Left kidney (tissue), 2 donors: Measurements from ENCODE around the gene PODXL. TPM values are rescaled to one million over a fixed set of nuclear protein-coding genes. Genes with fewer than 3 reads are reported as not detected.

Source experiments
- DNase-seq: peaks from one replicate; pipeline ENCODE4 v3.0.0-alpha.2; 2013
- polyA plus RNA-seq: library from polyadenylated mRNA; unstranded; fragments of 120-200 nt; gene quantifications from one replicate; pipeline ENCODE4 v1.2.1, GENCODE V29; 2013; ENCODE audit not compliant: insufficient read length

PODXL gene
- polyA plus RNA-seq, 1 donor, result 786 TPM

DNA sequence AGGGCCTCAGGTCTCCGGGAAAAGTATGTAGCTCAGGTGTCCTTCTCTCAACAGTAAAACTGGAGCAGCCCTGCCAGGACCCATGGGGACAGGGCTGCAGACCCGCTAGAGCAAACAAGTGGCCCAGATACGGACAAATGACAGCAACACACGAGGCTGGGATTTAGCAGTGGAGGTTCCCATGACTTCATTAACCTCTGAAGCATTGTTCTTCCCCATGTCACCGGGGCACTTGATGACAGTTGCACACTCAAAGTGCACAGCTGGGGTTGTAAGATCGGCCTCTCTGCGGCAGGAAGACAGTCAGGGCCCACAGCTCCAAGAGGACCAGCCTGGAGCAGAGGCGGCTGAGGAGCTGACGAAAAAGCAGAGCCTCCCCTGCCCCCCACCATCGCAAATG is 12.5 kb upstream of the PODXL start:
- no peak for DNase-seq

DNA sequence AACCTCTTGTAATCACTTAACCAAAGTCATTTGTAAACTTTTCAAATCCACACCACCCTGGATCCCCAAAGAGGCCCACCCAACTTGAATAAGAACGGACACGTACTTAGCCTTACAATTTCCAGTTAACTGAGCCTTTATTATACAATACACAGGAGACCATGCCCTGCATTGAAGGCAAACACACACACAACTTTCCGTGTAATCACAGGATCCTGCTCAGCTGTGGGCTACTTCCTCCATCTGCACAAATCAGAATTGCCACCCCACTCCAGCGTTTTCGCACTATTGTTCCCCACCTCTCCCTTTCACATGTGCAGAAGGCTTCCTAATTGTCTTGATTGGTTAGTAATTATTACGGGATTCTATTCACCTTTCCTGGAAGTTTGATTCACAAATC is 12.1 kb upstream of the PODXL start:
- no peak for DNase-seq

DNA sequence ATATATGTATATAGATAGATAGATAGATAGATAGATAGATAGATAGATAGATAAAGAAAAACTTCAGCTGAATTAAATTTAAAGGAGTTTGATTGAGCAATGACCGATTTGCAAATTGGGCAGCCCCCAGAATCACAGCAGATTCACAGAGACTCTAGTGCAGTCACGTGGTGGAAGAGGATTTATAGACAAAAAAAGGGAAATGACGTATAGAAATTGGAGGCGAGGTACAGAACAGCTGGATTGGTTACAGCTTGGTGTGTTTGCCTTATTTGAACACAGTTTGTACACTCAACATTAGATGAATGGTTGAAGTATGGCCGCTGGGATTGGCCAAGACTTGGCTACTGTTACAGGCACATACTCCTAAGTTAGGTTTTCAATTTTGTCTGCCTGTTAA is 8.2 kb upstream of the PODXL start:
- DNase-seq, result no peak

DNA sequence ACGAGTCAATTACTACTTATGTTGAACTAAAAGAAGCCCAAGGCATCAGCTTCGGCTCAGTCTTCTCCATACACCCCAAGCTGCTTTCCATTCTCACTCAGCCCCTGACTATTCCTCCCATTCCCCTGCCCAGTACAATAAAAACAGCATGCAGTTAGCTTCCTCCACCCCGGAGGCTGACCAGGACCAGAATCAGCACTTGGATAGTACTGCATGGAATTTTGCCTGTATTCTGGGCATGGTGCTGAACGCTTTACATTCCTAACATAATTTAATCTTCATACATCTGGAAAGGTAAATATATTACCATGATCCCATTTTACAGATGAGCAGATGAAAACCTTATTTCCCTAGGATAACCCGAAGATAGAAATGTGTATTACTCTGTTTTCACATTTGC is 7.5 kb upstream of the PODXL start:
- no peak for DNase-seq

DNA sequence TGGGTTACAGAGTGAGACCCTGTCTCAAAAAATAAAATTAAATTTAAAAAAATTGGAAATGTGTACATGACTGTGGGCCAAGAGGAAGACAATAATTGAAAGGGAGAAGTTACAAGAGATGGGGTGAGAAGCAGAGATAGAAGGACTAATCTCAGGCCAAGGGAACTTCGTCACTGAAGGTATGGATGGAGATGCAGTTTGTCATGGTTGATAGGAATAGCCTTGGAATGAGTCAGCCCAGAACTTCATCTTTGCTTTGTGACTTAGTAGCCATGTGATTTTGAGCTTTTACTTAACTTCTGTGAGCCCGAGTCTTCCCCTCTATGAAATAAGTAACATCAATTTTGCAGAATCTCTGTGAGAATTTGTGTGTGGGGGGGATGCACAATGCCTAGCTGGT is 6.5 kb upstream of the PODXL start:
- no peak for DNase-seq

DNA sequence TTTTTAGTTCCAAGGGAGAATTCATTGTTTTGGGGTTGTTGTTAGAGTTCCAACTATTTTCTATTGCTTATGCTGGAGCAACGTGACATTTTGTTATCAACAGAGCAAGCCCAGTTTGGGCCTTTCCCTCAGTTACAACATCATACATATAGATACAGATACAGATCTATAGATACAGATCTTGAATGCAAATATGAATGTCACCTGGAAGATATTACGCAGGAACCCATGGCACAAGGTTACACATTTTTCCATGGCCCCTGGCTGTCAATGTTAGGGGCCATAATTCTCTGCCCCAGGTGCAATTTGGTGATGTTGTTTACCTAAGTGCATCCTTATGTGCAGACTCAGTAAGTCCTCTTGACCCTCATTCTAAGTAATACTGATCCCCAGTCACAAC is 3.6 kb upstream of the PODXL start:
- DNase-seq, result no peak

DNA sequence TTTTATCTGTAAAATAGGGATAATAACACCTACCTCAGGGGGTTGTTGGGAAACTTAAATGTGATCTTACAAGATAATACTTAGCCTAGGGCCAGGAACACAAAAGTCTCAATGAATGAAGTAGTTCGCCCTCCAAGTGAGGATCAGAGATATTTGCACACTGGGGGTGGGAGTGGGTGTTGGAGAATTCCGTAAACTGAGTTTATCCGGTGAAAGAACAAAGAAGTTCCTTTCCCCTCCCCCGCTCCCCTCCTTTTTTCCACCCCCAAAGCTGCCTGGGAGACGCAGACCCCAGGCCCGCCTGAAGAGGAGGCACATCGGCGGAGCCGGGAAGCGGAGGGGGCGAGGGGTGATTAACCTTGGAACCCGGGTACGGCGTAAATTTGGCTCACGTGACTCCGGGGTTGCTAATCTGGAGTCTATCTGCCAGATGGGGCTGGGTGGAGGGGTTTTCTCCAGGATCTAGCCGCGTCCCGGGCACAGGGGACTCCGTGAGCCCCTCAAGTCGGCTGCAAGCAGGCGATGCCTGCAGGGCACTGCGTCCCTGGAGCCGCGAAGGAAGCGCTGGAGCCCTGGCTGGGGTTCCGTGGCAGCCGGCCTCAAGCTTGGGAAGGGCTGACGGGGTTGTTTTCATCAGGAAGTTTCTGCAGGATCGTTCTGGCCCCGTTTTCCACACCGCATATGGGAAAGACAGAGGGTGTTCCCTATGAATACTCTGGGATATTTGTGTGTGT is 1.4 kb upstream of the PODXL start:
- DNase-seq, result no peak

DNA sequence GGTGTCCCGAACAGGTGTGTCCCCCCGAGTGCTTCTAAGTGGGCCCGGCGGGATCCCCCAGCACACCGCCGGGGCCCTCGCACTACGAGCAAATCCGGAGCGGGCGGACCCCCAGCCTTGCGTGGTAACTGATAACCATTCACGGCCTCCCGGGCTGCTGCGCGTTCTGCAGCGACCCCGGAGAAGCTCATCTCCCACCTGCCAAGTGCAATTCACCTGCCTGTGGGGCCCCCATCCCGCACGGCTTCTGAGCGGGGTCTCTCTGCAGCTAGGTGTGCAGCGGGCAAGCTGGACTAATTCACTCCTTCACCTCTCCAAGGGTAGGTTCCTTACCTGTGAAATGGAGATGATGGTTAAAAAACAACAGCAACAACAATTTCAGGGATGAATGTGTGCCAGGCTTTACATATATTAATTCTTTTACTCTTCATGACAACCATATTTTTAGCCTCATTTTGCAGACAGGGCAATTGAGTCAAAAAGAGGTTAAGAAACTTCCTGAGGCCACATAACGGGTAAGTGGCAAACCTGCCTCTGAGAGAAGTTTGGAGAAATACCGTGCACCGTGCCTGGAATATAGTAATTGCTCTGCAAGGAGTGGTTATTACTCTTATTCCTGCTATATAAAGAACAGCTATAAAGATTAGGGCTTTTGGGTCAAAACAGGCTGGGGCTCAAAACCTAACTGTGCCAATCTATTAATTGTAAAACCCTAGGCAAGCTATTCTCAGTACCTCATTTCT is 652 bp upstream of the PODXL start:
- no peak for DNase-seq

DNA sequence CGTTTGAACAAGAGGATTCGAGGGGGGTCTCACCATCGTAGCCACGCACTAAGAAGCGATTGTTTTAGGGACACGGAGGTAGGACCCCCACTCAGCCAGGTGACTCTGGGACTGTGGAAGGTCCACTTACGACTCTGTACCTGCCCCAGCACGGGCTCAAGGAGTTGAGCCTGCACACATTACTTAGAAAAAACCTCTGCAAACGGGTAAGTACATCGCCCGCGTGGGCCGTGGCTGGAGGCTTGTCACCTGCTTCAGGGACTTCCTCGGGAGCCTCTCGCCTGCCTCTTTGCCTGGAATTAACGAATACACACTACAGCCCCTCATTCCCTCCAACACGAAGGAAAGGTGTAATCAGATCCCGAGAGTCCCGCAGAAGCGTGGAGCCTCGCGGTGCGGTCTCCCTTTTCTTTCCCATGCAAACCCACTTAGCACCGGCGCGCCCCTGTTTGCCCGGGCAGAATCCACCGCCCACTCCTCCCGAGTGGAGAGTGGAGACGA is 826 bp downstream of the PODXL start:
- no peak for DNase-seq

DNA sequence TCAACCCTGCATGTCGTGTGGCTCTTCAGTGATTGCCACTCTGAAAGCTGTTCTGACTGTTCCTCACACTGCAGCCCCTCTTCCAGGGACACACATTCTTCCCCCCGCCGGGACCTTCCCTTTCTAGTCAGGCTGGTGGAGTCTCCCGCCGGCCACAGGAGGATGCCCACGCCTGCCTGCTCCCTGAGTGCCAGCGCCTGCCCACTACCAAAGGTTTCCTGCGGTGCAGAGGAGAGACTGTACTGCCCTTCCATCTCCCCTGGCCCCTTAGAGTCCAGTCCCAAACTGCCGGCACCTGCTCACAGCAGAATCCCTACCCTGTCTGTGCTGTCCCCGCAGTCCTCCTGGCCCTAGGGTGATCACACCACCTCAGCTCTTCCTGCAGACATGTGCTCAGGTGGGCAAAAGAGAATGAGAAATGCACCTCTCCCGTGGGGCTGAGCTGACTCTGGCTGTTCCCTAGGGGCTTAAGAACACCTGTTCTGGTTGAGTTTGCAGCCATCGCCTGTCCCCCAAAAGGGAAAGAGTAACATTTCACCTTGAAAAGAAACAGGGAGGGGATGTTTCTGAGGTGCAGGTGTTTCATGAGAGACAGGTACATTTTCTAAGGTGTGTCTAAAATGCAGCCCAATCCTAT is 1.4 kb downstream of the PODXL start:
- DNase-seq, result no peak

DNA sequence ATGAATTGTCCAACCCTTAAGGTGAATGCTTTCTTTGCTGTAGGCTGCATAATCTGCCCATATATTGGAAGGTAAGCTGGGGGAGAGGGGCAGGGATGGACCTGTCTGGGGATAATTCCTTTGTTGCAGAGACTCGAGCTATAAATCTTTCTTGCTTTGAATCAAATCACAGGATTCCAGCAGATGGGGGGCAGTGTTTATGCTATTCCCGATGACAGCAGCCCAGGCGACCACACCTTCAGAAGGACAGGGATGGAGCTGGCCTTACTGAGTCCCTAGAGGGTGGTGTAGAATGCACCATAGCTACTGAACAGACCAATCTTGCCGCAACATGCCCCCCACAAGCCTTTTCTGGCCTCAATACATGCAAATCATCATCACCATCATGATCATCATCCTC is 2.5 kb downstream of the PODXL start:
- no peak for DNase-seq

DNA sequence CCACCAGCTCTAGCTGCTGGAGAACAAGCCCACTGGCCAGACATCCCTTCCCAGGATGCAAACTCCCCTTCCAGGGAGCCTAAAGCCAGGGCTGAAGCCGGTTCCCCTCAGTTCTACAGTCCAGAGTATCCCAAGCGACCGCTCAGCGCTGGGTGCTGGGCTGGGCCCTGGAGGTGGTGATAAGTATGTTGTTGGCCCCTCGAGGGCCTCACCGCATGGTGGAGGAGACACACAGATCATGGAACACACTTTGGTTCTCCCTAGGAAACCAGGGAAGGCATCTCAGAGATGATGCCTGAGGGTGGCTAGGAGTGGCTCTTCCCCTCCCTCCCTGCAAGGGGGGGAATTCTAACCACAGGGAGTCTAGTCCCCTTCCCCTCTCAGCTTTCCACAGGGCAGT is 4.4 kb downstream of the PODXL start:
- DNase-seq, result no peak

DNA sequence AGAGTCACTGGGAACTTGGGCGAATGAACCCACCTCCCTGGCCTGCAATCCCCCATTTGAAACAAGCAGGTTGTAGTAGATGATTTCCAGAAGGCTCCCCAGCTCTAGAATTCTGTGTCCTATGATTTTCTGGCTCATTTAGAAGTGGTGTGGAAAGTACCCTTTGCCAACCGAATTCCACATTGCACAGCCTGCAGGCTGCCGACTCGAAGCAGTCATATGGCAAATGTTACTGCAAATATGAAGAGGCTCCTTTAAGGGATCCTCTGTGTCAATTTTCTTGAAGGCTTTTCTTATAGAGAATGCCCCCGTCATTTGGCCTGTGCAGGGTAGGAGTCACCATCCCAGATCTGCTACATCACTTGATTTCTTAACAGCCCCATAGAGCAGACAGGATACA is 5.6 kb downstream of the PODXL start:
- no peak for DNase-seq

DNA sequence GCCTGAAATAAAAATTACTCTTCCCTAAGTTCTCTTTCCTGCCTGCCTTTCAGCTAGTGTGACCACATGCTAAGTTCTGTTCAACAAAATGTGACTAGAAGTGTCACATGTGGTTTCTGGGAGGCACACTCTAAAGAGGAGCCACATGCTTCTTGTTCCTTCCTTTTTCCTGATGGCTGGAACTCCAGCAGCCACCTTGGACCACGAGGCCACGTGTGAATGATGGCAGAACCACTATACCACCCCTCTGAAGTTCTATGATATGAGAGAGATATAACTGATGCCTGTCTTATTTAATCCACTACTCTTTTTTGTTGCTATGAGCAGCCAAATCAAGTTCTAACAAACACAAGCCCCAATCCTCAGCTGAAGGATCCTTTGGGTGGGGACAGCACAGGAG is 8.1 kb downstream of the PODXL start:
- DNase-seq, result no peak

DNA sequence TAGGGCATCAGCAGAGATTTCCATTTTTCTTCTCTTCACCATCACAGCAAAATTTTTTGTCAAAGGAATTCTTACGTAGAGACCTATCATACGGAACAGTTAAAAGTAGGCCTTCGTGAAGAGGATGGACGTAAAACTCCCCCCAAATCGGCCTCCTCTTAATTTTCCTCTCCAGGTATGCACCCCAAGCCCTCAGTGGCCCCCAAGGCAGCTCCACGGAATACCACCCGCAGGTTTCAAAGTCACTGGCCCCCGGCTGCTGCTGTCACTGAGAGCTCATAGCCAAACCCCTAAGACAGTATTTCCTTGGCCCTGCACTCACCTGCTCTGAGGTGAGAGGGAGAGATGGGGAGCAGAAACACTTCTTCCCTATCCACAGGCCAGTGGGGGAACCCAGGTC is 8.8 kb downstream of the PODXL start:
- no peak for DNase-seq

DNA sequence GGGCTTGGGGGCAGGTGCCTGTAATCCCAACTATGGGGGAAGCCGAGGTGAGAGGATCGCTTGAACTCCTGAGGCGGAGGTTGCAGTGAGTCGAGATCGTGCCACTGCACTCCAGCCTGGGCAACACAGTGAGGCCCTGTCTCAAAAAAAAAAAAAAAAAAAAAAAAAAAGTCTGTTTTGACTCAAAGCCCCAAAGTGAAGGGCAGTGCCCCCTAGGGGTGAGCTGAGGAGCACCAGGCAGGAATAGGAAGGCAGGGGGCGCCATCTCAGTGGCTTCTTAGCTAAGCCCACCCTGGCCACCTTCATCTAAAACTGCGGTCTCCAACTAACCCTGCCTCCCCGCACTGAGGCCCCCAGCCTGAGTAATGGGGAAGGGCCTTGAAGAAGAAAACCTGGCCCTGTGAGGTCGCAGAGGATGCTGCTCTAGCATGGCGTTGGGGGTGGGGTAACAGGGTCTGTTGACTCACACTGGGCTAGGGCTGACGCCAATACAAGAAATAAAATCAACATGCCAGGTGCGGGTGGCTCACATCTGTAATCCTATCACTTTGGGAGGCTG is 9.8 kb downstream of the PODXL start:
- no peak for DNase-seq

DNA sequence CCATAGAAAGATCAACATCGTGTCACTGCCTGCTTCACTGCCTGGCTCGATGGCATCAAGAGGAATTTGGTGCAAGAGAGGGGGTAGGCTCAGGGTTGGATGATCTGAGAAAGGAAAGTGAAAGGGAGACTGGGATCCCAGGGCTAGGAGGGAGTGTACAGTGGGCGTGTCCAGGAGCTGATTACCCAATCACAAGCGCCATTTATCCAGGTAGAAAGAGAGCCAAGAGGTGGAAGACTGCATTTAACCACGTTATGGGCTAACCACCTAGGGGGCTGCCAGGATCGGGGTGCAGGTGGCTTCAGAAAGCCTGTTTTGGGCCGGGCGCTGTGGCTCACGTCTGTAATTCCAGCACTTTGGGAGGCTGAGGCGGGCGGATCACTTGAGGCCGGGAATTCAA is 10.3 kb downstream of the PODXL start:
- DNase-seq, result no peak

DNA sequence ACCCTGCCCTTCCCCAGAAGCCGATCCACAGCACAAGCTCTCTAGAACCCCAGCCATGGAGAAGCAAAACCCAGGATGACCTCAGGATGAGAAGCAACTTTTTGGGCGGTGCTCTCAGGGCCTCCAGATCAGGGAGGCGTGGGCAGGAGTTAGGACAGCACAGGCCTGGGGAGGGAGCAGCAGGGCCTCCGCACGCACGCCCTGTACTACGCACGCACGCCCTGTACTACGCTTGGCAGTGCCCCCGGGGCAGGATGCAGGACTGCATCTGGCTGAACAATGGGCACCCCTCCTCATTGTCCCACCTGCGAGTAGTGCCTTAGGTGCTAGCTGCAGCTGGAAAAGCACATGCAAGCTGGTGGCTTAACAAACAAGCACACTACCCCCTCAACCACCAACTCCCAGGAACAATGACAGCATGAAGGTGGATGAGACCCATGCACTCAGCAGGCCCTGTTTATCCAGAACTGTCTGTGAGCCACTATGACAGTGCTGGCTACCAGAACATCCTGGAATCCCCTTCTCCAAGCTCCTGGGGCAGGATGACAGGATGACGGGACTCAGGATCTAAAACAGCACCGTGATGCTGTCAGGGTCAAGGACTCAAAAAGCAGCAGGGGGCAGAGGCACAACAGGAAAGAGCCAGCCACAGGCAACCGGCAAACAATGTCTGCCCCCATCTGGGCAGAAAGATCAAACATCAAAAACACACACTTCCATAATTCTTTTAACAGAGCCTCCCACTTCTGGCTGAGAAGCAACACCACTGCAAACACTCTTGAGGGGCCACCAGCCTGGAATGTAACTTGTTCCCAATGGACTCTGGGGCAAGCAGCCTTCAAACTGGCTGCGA is 11.8 kb downstream of the PODXL start:
- no peak for DNase-seq

DNA sequence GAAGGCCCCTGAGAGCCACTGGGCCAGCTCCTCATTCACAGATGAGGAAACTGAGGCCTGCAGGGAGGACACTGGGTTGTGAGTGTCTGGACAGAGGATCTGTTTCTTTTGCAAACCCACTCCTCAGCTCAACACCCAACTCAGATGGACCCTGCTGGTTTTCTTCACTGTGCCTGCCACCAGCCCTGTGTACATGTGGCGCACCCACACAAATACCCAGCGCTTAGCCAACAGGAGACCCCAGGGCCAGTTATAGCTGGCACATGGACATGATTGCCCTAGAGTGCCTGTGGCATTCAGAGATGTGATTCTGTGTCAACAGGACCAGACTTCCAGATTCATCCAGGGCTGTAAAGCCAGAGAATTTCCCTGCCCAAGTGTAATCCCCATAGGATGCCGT is 12.4 kb downstream of the PODXL start:
- DNase-seq, result no peak

DNA sequence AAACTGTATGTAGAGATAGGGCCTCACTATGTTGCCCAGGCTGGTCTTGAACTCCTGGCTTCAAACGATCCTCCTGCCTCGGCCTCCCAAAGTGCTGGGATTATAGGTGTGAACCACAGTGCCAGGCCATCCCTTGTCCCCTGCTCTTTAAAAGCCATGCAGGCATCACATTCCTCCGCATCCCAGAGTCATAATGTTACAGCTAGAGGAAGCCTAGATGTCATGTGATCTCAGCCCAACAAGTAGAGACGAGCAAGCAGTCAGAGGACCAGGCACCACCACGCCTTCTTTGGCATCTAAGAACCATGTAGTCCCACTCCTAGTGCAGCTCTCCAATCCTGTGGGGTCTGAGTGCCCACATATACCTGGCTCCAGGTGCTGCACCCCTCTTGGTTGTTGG is 13.1 kb downstream of the PODXL start:
- no peak for DNase-seq

DNA sequence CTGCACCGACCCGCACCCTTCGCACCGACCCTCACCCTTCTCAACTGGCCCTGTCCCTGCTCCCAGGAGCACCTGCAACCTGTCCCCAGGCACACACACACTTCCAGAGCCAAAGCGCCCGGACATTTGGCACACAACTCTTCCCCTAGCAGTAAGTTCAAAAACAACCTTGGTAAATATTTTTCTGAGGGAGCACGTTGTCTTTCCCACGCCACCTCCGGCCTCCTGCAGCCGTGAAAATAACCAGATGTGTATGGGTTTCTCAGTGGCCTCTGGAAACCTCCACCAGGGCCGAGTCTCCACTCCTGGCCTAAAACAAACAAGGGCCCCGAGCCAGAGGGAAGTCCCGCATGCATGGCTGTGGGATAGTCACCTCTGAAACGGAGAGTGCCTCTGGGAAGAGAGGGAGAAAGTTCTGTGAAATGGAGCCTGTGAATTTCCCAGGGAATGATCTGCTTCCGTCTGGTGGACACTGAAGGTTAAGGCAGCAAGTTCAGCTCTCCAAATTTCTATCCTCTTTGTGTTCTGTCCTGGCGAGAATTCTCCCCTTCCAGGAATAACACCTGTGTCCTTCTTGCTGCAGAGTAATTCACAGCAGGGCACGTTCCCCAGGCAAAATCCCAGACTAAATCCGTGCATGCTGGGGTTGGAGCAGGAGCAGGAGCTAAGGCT is 15.8 kb downstream of the PODXL start:
- no peak for DNase-seq

DNA sequence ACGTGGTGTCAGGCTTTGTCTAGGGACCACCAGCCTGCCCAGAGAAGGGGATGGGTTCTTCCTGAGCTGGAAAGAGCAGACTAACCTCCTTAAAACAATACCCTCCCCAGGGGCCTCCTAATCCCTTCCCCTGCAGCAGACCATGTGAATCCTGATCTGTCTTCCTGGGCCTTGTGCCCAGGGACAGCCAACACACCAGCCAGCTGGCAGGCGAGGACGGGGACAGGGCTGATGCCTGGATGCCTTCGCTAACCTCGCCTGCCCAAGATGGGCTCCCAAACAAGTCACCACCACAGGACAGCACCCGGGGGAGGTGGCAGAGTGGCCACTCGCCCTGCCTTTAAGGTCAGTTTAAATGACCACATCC is 17.6 kb downstream of the PODXL start:
- DNase-seq, result no peak
